Mucosa of descending colon (tissue), 3 donors: ENCODE data around the gene GATA5. TPM values are rescaled to one million over a fixed set of nuclear protein-coding genes. Genes with fewer than 3 reads are reported as not detected.

Experiments
- ATAC-seq: fragments of 200-7000 bp; cut with Tn5 transposase; one replicate; pipeline ENCODE4 v1.9.1; 2020; ENCODE audit warnings: mild to moderate bottlenecking, moderate library complexity
- DNase-seq, 3 donors: peaks; one replicate each; pipeline ENCODE4 v3.0.0-alpha.2; 2020
- H3K36me3 ChIP-seq: fragments of 200-600 bp; one replicate; pipeline ENCODE4 v1.8.0; 2021; ENCODE audit warnings: low read depth, mild to moderate bottlenecking
- H3K4me1 ChIP-seq: fragments of 200-600 bp; one replicate; pipeline ENCODE4 v1.8.0; 2021; ENCODE audit warnings: low read depth, mild to moderate bottlenecking
- H3K4me3 ChIP-seq: fragments of 200-600 bp; one replicate; pipeline ENCODE4 v1.8.0; 2021; ENCODE audit warnings: mild to moderate bottlenecking
- H3K9me3 ChIP-seq: fragments of 200-600 bp; one replicate; pipeline ENCODE4 v1.8.0; 2021; ENCODE audit warnings: mild to moderate bottlenecking
- intact Hi-C, 2 donors: fragments of 100-400 bp; cut with DNase I in 1 of 2; cut with micrococcal nuclease in 1 of 2; formaldehyde crosslinking; loops; one replicate each; pipeline versions ENCODE4 v1.11.0 to v1.11.1; 2022; cut with DNase I, micrococcal nuclease
- total RNA-seq, 3 donors: library from RNA; stranded (reverse); fragmentation: NEBNext Ultra II Directional in 2 of 3; extraction: Animal tissue kit (Norgen Biotek cat#: 25700) in 2 of 3; gene quantifications; one replicate each; pipeline versions ENCODE4 v1.2.1 to v1.2.4, GENCODE V29; 2021 to 2023
- TF ChIP-seq, protein P1 (sequence below): fragments of 200-600 bp; IDR thresholded peaks from one replicate; pipeline ENCODE4 v1.8.0; 2022; ENCODE audit warnings: antibody characterized with exemption, mild to moderate bottlenecking
- donor health status: DM: no; HTN: no; CAD: no; lungs with moderate emphysema.
- donor health status: DM: no; HTN: no; CAD: no.
- donor health status: DM: no; HTN: yes; CAD: no.

GATA5 gene
- total RNA-seq, 3 donors from 2014 or later = 0.14 to 0.22 TPM; not detected in 1

DNA sequence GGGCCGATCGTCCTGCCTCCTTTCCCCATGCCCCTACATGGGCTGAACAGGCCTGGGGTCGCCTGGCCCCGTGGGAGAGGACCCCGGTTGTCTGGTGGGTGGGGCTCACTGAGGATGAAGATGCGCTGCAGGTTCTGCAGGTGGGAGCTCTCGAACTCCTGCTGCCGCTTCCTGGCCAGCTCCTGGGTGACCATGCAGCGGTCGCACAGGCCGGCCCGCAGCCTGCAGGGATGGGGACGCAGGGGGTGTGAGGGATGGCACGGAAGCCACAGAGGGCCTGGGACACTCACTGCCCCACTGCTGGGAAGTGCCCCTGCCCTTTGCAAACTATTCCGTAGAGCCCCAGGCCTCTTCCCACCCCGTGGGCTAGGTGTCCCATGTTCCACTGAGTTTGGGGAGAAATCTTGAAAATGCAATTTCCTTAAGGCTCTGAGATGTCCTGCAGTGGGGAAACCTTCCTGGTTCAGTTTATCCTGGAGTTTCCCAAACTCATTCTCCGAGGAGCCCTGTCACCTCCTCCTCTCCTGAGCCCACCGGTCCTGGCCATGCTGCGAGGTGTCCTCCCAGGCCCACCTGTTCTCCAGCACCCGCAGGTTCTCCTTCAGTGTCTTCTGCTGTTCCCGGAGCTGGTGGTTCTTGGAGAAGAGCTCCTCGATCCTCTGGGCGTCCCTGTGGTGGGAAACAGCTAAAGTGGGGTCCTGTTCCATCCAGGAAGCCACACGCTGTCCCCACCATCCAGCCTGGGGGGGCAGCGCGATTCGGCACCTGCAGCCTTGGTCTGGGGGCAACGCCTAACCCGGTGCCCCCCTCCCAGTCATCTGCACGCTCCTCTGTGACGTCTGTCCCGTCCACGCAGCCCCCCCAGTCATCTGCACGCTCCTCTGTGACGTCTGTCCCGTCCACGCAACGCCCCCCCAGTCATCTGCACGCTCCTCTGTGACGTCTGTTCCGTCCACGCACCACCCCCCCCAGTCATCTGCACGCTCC is 58.9 kb downstream of the GATA5 start:
- no peak for ATAC-seq
- no peaks in the 10 kb centered on the region for H3K9me3 ChIP-seq
- TF ChIP-seq, protein P1, sequence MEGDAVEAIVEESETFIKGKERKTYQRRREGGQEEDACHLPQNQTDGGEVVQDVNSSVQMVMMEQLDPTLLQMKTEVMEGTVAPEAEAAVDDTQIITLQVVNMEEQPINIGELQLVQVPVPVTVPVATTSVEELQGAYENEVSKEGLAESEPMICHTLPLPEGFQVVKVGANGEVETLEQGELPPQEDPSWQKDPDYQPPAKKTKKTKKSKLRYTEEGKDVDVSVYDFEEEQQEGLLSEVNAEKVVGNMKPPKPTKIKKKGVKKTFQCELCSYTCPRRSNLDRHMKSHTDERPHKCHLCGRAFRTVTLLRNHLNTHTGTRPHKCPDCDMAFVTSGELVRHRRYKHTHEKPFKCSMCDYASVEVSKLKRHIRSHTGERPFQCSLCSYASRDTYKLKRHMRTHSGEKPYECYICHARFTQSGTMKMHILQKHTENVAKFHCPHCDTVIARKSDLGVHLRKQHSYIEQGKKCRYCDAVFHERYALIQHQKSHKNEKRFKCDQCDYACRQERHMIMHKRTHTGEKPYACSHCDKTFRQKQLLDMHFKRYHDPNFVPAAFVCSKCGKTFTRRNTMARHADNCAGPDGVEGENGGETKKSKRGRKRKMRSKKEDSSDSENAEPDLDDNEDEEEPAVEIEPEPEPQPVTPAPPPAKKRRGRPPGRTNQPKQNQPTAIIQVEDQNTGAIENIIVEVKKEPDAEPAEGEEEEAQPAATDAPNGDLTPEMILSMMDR = no peak
- no peak overlapping the region for H3K4me3 ChIP-seq
- peaks cover 20% of the 10 kb centered on the region for H3K4me1 ChIP-seq
- DNase-seq = no peak
- intact Hi-C loops = no loop called here
- no peaks in the 10 kb centered on the region for H3K36me3 ChIP-seq

GRCh38 chr20:62415354-62416111 is 60.3 kb downstream of the GATA5 start:
- no peak overlapping the region for H3K4me3 ChIP-seq
- ATAC-seq = no peak
- DNase-seq = no peak
- intact Hi-C loops = no loop called here
- peaks cover 20% of the 10 kb centered on the region for H3K4me1 ChIP-seq
- TF ChIP-seq, protein P1 = no peak
- H3K9me3 ChIP-seq = no peaks in the 10 kb centered on the region
- no peaks in the 10 kb centered on the region for H3K36me3 ChIP-seq

DNA sequence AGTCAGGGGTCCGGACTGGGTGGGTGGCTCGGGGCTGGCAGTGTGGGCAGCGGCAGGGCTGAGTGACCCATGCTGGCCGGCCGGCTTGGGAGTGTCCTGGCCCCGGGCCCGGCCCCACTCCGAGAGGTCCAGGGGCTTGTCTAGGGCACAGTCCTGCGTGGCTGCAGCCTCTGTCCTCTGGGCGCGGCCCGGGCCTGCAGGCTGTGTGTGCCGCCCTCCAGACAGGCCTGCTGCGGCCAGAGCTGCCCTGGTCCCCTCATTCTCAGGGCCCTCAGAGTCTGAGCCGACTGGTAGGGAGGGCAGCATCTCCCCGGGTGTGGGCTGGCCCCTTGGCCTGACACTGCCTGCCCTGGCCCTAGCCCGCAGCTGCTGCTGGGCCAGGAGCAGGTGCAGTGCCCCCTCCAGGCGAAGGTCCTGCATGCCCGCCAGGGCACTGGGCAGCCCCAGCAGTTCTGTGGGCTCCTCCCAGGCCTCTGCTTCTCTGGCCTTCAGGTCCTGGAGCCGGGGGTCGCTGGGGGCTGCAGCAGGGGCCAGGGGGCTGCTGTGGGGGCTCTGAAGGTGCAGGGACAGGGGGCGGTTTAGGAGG is 61.8 kb downstream of the GATA5 start:
- no peak overlapping the region for H3K4me3 ChIP-seq
- no peaks in the 10 kb centered on the region for H3K9me3 ChIP-seq
- H3K36me3 ChIP-seq = no peaks in the 10 kb centered on the region
- DNase-seq (peak in 2 of 3 donors; percentile 42 to 58), ATAC-seq (no peak)
- peaks cover 33% of the 10 kb centered on the region for H3K4me1 ChIP-seq
- TF ChIP-seq, protein P1 = no peak
- intact Hi-C loops = no loop called here

Other genes starting within 250 kb of the GATA5 start
- gene OSBPL2, start 237.5 kb downstream of the GATA5 start, total RNA-seq = 100 to 1,000 TPM in 1 of 3 donors, 10 to 100 TPM in 2; 87.0 to 111 (median 91.6) TPM
- gene ADRM1, start 173.0 kb downstream of the GATA5 start, total RNA-seq = 10 to 100 TPM; 54.4 to 85.8 (median 77.6) TPM
- gene LAMA5, start 108.7 kb downstream of the GATA5 start, total RNA-seq = 100 to 1,000 TPM in 1 of 3 donors, 10 to 100 TPM in 2; 21.8 to 335 (median 40.7) TPM
- 1,000 to 10,000 TPM; 1,171 to 1,284 (median 1,191) TPM for gene RPS21, start 88.9 kb downstream of the GATA5 start, total RNA-seq
- gene CABLES2, start 68.7 kb downstream of the GATA5 start, total RNA-seq = 1 to 10 TPM; 5.4 to 9.3 (median 6.6) TPM
- 1 to 10 TPM; 2.3 to 7.0 (median 5.1) TPM for gene RBBP8NL, start 48.5 kb downstream of the GATA5 start, total RNA-seq
- 10 to 100 TPM; 13.3 to 18.5 (median 15.0) TPM for gene SLCO4A1, start 166.5 kb upstream of the GATA5 start, total RNA-seq
- 10 to 100 TPM in 1 of 3 donors, under 1 TPM in 1, not detected in 1; 0.31 to 22.1 TPM for gene NTSR1, start 232.8 kb upstream of the GATA5 start, total RNA-seq